ENCODE measurements around the gene TRANK1. TPM values are rescaled to one million over a fixed set of nuclear protein-coding genes. Genes with fewer than 3 reads are reported as not detected.
A peak's percentile ranks its signal among the peaks of the same experiment; 100 is the strongest.

Gene TRANK1
- total RNA-seq, 1 experiment from 2014 or later = 10.5 TPM

GRCh38 chr3:36923981-36924743 lies 20.7 kb downstream of the TRANK1 start (continued):
- TF ChIP-seq ATF6 (CRISPR knock-in tag; IDR thresholded peaks at IDR 0.05) = no peak
- TF ChIP-seq ETV6 (CRISPR knock-in tag; IDR thresholded peaks at IDR 0.05) = no peak
- no peak for TF ChIP-seq ZSCAN18 (CRISPR knock-in tag; IDR thresholded peaks at IDR 0.05)
- TF ChIP-seq CREB1 (CRISPR knock-in tag; IDR thresholded peaks at IDR 0.05) = no peak
- TF ChIP-seq ZBTB43 (CRISPR knock-in tag; IDR thresholded peaks at IDR 0.05) = no peak
- TF ChIP-seq ZNF232 (CRISPR knock-in tag; IDR thresholded peaks at IDR 0.05) = no peak

GRCh38 chr3:36923523-36923943 lies 21.3 kb downstream of the TRANK1 start:
- ChIA-PET CTCF (interaction anchor here (0.8 to 3.7 kb wide), 6 partner anchors 10 to 55 kb away, joined by 3 to 17 read pairs (median 4); no protein-coding TSS in a partner anchor), POLR2A (no interaction called here)
- peak; percentile 86 for ATAC-seq
- Mint-ChIP-seq H3K9me3 (peaks cover 22% of the 10 kb centered on the region), H3K36me3 (peaks cover 14% of the 10 kb centered on the region), H3K27ac (no peak overlapping the region; the same call in 1 of the 2 replicates), H3K27me3 (ENCODE audit: low read depth) (no peaks in the 10 kb centered on the region), H3K4me3 (no peak overlapping the region), H3K4me1 (peaks cover 15% of the 10 kb centered on the region)
- DNase-seq (ENCODE audit: low spot score) = no peak
- TF ChIP-seq E2F4 (CRISPR knock-in tag; IDR thresholded peaks at IDR 0.05; ENCODE audit: borderline replicate concordance, low read depth) (no peak), ARID4B (CRISPR knock-in tag; IDR thresholded peaks at IDR 0.05; ENCODE audit: borderline replicate concordance) (no peak), AR (CRISPR knock-in tag; IDR thresholded peaks at IDR 0.05) (no peak), ZNF532 (CRISPR knock-in tag; IDR thresholded peaks at IDR 0.05; ENCODE audit: borderline replicate concordance) (no peak), ZNF416 (CRISPR knock-in tag; IDR thresholded peaks at IDR 0.05) (no peak), ERG (CRISPR knock-in tag; IDR thresholded peaks at IDR 0.05) (no peak), TEAD4 (CRISPR knock-in tag; IDR thresholded peaks at IDR 0.05) (no peak), ZNF423 (CRISPR knock-in tag; IDR thresholded peaks at IDR 0.05) (no peak), ZNF138 (CRISPR knock-in tag; conservative IDR thresholded peaks at IDR 0.05) (no peak)

Measured in WTC11 (cell line).